Measurements from ENCODE around the gene EPHB2. TPM values are rescaled to one million over a fixed set of nuclear protein-coding genes. Genes with fewer than 3 reads are reported as not detected.
"Not testable (repeated sequence)": the region's sequence is repeated elsewhere in the genome, so short reads cannot be mapped to it uniquely, and the experiment has no call there.

Gene EPHB2
- total RNA-seq, 1 donor from 2014 or later, result 34.9 TPM

GRCh38 chr1:22917989-22918388, 207.3 kb downstream of the EPHB2 start:
- no peak for DNase-seq

- DNase-seq, result no peak
These were observed 208.0 kb downstream of the EPHB2 start for GRCh38 chr1:22918644-22919043.

GRCh38 chr1:22919341-22920025, 208.8 kb downstream of the EPHB2 start:
- no peak for DNase-seq

GRCh38 chr1:22920026-22920733, 209.5 kb downstream of the EPHB2 start:
- no peak for DNase-seq

- no peak for DNase-seq
These were observed 210.3 kb downstream of the EPHB2 start for GRCh38 chr1:22920734-22921451.

GRCh38 chr1:22921452-22922126, 210.9 kb downstream of the EPHB2 start:
- DNase-seq, result no peak

- DNase-seq, result no peak
These were observed 212.0 kb downstream of the EPHB2 start for GRCh38 chr1:22922640-22923039.

GRCh38 chr1:22925111-22925510, 214.5 kb downstream of the EPHB2 start:
- no peak for DNase-seq

- no peak for DNase-seq
These were observed 219.7 kb downstream of the EPHB2 start for GRCh38 chr1:22930240-22930912.

- DNase-seq, result no peak
These were observed 222.3 kb downstream of the EPHB2 start for GRCh38 chr1:22932803-22933470.

- DNase-seq, result no peak
These were observed 224.8 kb downstream of the EPHB2 start for GRCh38 chr1:22935433-22935832.

- DNase-seq, result no peak
These were observed 226.0 kb downstream of the EPHB2 start for GRCh38 chr1:22936681-22937080.

- DNase-seq, result no peak
These were observed 230.6 kb downstream of the EPHB2 start for GRCh38 chr1:22941257-22941656.

- no peak for DNase-seq
These were observed 233.9 kb downstream of the EPHB2 start for GRCh38 chr1:22944346-22945055.

- DNase-seq, result not testable (repeated sequence)
These were observed 234.5 kb downstream of the EPHB2 start for GRCh38 chr1:22945171-22945570.

- DNase-seq, result no peak
These were observed 239.2 kb downstream of the EPHB2 start for GRCh38 chr1:22949822-22950331.

- no peak for DNase-seq
These were observed 241.2 kb downstream of the EPHB2 start for GRCh38 chr1:22951796-22952195.

- no peak for DNase-seq
These were observed 242.0 kb downstream of the EPHB2 start for GRCh38 chr1:22952694-22953056.

- DNase-seq, result no peak
These were observed 242.6 kb downstream of the EPHB2 start for GRCh38 chr1:22953057-22953739.

- no peak for DNase-seq
These were observed 243.1 kb downstream of the EPHB2 start for GRCh38 chr1:22953740-22954141.
